Kidney capillary endothelial cell (primary cell): Measurements from ENCODE around the gene TXNDC11.

ENCODE experiments used
- DNase-seq: peaks from one replicate; pipeline ENCODE4 v3.0.0-alpha.2; 2018; ENCODE audit warnings: low spot score

TXNDC11 gene

DNA sequence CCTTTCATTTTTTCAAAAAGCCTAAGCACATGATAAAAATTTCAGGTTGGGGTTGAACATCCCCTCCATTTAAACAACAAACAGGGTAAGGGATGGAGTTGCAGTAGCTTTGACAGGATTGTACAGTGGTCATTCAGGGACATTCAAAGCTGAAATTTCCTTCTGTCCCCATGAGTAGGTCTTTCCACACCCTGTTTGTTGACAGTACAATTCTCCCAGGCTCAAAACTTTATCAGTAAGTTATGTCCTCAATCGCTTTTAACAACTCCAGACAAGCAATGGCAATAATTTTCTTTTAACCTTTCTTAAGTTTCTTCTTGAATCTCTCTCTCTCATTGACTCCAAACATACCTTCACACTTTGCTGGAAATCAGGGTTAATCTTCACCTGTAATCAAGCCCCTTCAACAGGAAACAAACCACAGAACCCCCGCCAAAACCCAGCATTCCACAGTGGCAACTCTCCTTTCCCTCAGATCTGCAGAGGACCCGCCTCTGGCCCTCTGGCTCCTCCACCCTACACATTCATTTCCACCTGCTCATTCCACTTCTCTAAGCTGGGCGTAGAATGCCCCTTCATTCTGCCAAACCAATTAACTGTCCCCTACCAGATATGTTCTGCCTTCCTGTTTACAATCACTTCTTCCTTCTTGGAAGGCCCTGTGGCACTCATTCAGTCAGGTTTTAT, 20.7 kb downstream of the TXNDC11 start:
- DNase-seq, result no peak

DNA sequence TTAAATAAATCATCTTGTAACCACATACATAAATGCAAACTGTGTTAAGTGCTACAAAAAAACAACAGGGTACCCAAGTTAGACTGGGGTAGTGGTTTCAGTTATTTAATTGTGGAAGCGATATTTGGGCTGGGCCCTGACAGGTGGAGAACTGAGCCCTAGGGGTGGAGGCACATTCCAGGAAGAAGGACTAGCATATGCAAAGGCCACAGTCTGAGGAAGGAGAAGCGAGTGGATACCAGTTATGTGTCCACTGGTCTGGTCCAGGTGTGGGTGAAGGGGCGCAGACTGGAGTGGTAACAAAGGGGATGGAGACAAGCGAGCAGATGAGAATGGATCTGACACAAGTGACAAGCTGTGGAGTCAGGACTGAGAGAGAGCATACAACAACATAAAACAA, 22.9 kb downstream of the TXNDC11 start:
- no peak for DNase-seq

DNA sequence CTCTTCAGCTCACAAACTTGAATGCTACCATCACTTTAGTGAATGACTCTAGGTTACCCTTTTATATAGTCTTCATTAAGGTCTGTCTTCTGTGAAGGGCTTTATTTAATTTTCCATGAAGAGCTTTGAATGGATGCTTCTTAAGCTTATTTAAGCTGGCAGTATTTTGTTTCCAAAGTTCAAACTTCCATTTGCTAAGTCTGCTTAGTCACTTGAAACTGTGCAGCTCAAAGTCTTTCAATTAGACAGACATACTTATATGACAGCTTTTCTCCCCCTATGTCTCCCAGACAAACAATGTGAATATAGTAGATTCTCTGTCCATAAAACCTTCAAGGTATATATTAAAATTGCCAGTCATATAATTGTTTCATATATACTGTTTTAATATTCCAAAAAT, 23.5 kb downstream of the TXNDC11 start:
- DNase-seq, result no peak

DNA sequence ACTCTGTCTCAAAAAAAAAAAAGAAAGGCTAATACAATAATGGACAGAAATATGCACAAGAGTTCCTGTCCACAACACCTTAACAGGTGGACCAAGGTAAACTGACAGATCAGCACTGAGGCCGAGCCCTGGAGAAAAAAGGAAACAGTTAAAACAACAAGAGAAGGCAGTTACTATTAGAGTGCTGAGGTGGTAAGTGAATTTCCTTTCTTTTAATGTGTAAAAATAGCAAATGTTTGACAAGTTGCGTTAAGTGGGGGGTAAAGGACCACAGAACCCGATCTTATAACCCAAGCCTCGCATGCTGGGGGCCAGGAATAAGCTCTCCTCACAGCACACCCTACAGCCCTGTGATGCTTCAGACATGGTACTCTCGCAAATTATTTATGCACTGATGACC, 24.8 kb downstream of the TXNDC11 start:
- DNase-seq, result no peak

DNA sequence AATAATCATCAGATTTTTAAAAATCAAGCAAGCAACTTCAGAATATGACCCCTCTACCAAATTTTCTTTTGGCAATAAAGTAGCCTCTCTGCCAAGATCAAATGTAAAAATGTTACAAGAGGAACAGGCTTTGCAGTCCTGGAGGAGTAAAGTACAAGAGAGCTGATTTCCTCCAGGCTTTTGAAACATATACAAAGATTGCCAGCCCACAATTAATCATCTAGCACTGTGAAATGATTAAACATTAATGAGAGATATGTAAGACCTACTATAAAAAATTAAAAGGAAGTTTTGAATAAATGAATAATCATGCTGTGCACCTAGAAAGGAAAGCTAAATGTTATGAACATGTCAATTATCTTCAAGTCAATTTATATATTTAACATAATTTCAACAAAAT, 26.3 kb downstream of the TXNDC11 start:
- DNase-seq, result no peak

DNA sequence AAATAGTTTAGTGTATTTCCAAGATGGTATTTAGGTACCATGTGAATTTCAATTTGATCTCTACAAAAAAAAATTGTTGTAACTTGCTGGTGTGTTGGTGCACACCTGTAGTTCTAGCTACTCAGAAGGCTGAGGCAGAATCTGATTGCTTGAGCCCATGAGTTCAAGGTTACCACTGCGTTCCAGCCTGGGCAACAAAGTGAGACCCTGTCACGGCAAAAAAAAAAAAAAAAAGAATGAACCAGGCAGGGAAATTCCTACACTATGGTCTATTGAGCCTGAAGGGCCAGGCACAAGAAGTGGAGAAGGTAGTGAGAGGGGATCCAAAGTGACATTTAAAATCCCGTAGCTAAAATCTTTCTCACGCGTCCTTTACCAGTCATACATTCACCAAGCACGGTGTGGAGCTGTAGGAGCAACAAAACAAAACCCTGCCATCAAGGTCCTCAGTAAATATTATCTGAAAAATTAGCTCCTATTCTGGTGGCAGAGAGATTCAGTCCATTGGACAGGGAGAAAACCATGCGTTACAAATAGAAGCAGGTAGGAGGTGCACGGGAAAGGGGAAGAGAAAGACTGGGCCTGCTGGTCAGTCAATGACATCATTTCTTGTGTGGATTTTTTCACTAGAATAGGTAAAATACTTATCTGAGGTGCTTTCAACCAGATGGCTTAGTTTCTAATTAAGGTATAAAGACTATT, 27.3 kb downstream of the TXNDC11 start:
- no peak for DNase-seq

DNA sequence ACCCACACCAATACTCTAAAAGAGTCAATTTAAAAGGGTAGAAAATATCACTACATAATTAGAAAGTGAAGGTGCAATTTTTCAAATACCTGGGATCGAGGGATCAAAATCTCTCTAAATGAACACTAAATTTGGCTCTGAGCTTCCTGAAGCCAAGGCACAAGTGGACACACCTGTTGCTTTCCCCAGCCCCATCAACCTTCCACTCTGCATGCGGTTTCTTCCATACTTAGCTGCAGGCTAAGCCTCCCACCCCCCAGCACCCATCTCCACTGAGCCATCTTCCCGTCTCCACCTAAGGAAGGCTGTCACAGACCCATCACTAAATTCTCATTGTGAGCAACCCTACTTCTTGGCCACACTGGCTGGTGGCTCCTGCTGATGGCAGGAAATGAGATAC, 30.5 kb downstream of the TXNDC11 start:
- no peak for DNase-seq

DNA sequence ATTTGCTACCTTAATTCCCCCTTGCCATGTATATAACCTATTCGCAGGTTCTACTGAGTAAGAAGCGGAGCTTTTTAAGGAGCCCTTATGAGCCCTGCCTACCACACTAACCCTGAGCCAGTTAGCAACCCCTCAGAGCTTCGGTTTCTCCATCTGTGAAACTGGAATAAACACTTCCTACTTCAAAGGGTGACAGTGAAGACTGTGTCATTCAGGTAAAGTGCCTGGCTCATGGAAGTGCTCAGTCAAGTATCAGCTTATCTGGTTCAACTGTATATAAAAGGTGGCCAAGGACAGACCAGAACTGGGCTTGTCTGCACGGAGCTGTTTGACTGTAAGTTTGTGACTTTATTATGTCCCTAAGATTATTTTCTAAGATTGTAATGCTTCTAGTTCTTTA, 31.0 kb downstream of the TXNDC11 start:
- DNase-seq, result no peak

DNA sequence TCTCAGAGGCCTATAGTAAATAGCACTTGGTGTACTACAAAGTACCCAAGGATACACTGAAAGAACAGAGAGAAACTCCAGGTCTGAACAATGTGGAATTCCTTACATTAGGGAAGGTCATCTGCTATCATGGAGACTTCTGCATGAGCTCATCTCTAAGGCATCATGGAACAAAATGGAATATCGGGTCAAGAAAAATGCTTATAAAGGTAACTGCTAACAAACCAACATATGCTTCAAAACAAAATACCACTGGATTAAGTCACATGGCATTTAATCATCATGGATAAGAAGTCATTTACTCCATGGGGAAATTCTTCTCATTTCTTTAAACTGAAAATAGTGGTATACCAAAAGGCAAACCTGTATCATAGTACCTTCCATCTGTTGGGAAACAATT, 34.2 kb downstream of the TXNDC11 start:
- DNase-seq, result no peak

DNA sequence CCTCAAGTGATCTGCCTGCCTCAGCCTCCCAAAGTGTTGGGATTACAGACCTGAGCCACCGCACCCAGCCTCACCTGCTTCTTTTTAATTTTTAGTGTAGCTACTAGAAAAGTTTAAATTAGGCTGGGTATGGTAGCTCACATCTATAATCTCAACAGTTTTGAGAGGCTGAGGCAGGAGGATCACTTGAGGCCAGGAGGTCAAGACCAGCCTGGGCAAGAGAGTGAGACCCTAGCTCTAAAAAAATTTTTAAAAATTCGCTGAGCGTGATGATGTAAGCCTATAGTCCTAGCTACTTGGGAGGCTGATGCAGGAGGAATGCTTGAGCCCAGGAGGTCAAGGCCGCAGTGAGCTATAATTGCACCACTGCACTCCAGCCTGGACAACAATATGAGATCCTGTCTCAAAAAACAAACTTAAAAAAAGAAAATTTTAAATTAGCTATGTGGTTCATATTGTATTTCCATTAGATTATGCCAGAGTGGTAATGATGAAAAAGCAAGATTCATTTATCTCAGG, 34.9 kb downstream of the TXNDC11 start:
- no peak for DNase-seq

DNA sequence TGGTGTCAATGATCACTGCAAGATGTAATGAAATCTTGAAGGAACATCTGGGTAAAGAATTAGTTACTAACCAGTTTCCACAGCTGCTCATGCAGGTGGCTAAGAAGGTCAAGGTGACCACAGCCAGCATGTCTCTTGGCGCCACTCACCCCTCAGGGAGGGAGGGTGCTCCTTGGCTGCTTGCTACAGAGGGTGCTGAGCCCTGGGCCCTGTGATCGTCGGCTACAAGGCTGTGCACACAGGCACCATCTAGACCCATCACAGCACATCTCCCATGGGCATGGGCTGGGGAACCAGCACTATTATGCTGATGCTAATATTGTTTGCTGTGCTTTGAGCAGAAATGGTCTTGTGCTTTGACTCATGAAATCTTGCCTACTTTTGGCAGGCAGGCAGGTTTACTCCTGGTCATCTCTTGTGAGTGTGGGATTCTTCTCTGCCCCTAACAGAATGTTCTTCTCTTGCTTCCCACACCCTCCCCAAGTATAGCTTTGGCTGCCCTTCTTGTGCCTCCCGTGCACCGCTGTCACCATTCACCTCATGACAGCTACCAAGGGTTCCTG, 36.4 kb downstream of the TXNDC11 start:
- DNase-seq, result no peak

DNA sequence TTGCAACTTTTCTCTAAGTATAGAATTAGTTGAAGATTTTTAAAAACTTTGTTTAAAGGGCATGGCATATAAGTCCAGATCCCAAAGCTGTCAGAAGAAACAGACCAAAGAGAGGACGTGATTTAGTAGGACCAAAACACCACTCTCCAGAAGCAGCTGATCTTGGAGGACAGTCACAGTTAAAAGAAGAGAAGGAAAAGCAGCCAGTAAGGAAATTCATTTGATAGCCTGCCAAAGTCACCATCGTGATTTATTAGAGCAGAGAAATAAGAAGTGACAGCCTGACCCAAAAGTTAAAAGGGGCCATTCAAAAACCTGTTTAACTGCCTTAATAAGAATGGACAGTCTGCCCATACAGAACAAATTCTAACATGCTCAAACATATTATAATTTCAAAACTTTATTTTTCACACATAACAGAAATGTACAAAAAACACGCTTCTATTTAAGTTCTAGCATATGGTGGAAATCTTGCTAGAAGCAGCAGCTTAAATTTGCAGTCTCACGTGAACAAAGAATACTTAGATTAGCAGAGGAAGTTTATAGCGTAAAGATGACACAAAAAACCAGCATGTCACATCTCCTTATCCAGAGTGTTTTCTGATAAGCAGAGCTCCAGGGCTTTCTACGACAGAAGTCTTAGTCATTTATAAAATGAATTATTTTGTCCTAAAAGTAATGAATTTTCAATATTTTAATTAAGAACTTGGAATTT, 37.2 kb downstream of the TXNDC11 start:
- no peak for DNase-seq

DNA sequence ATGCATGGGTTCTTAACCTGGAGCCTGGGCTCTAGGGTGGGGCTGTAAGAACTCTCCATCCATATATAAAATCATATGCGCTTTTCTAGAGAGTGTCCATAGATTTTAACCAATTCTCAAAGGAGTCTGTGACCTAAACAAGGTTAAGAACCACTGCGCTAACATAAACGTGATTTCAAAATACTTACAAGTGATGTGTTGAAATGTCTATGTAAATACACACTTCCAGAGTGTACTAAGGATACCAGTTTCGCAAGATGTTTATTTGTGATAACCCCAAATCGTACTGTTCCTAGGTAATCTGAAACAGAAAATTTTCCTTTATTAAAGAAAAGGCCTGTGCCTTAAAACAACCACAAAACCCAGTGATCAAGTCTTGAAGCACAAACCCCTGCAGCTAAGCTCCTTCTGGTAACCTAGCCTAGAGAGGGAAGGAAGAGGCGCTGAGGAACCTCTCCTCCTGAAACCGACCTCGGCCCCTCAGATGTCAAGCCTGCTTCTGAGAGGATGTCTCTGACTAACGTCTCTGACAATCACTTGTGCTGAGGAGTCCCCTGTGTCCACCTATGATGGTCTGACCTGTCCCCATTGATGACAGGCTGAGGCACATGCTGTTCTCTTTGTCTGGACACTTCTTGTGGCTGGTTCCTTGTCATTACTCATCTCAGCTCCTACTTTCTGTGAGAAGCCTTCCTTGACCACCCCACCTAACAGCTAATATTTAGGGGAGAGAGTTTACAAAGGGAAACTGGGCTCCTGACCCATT, 42.2 kb downstream of the TXNDC11 start:
- no peak for DNase-seq

DNA sequence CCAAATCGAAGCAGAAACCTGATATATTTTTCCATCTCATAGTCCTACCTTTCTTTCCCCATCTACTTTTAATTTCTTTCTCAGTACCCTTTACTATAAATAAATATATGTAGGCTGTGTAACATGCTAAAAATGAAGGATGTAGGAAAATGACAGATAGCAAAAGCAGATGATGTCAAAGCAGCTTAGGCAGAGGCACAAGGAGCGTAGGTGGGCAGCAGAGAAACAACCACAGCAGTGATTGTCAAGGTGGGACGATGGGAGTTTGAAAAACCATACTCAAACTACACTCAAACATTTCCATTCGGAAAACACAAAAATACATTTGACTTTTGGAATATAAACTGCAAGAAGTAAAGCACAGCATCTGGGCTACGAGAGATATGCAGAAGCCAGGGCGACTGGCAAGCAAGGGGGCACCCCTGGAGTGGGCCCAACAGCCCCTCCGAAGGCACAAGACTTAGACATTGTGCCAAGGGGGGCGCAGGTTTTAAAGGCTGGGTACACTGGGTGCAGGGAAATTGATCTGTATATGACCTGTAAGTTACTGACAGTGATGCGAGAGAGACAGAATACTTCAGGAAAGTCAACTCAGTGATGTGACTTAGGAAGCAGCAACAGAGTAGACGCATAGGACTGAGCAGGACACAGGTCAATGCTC, 43.3 kb downstream of the TXNDC11 start:
- no peak for DNase-seq

DNA sequence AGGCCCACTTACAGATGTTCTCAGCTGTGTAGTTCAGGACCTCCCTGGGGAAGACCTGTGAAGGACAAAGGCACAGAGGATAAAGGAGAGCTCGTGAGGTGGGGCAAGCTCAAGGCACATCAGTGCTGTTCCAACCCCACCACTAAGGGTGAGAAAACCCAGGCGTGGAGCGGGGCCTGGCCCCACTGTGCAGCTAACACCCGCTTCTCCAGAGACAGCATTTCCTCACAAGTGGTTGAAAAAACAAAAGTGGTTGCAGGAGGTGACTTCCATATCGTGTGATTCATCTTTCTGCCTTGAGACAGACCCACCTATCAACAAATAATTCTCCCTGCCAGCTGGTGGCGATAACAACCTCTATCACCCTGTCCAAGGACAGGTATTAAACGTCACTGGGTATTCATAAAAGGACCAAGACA, 44.4 kb downstream of the TXNDC11 start:
- no peak for DNase-seq

DNA sequence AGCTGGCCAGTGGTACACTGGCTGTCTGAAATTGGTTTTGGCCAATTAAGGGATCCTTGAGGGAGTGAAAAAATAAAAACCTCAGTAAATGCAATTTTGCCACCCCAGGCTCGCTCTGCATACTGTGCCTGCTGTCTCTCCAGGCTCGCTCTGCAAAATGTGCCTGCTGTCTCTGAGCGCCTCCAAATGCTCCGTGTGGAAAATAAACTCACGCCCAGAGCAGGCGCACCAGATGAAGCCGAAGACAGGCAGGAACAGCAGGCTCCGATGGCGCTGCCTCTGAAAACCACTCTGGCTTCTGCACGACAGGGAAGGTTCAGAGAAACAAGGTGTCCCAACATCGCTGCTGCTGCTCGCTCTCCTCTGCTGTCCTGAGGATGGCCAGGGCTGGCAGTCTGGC, 45.3 kb downstream of the TXNDC11 start:
- DNase-seq, result no peak

DNA sequence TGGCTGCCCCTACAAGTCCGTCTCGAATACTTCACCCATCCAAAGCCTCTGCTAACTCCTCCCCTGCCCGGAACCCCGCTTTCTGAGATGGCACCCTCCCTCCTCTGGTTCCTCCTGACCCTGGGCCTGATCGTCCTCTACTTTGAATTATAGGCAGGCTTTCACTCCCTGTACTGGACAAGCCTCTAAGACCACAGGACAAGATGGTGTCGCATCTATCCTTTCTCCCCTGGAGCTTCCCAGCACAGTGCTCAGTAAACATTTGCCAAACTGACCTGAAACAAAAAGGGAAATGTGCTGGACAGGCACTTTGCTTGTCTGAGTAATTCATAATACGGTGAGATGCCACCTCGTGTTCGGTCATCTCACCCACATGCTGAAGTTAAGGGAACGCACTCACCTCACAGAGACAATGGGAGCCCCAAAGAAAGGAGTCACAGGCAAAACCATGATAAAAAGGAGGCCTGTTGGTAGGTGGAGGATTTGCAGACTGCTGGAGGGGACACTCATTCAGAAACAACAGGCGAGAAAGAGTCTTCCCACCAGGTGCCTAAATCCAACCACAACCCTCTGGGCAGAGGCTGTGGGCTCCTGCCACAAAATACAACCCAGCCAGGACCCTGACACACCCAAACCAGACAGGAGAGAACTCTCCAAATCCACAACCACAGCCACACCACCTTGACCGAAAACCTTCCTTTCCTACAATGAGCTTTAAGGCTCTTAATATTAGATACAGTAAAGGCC, 46.2 kb downstream of the TXNDC11 start:
- no peak for DNase-seq

DNA sequence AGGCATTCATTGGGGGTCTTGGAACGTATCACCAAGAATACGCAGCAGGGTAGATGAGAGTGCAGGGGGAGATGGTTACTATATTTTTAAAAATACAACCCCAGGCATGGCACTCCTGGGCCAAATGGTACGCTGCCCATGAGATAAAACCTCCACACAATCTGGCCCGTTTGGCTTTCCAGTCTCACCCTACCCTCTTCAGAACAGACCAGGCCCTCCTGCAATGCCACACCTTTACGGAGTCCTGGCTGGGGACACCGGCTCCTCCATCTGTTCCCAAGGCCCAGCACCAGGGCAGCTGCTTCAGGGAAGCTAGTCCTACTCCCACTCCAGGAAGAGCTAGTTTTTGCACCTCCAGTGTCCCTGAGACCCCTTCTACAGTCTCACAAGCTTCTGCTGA, 50.0 kb downstream of the TXNDC11 start:
- no peak for DNase-seq

DNA sequence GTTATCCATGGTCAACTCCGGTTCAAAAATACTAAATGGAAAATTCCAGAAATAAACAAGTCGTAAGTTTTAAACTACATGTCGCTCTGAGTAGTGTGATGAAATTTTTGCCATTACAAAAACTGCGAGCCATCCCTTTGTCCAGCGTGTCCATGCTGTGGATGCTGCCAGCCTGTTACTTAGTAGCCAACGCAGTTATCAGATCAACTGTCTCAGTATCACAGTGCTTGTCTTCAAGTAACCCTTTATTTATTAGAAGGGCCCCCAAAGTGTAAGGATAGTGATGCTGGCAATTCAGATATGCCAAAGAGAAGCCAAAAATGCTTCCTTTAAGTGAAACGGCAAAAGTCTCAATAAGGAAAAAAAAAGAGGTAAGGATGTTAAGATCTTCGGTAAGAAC, 50.5 kb downstream of the TXNDC11 start:
- no peak for DNase-seq

DNA sequence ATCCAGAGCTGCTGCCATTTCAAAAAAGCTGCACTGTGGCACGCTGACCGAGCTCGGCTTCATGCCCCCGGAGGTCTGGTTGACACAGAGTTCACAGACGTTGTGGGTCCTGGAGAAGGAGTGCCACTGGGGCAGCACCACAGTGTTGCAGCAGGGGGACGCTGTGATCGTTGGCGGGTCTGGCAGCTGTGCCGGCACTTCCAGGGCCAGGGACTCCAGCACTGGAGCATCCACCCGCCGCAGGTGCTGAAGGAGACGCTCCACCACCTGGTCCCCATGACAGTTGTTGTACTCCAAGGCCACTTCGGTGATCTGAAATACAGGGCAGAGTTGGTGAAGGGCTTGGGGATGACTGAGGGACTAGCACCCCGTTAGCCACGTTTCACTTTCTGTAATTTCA, 50.9 kb downstream of the TXNDC11 start:
- DNase-seq, result no peak

DNA sequence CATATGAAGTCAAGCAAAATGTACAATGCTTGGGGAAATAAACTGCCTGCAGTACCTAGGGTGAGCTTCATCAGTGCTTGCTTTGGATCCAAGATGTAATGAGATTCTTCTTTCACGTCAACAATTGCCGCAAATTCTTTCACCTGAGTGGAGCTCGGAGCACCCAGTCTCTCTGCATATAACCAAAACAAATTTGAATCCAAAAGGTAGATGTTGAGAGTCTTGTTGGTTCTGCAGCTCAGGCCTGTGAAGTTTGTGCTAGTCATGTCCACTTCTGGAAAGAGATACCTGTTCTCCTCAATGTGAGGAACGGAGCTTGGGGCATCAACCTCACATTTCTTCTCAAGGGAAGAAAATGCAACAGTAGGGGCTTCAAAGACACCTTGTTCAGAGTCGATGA, 51.4 kb downstream of the TXNDC11 start:
- DNase-seq, result no peak
